ENCODE results near the gene POM121L2. TPM values are rescaled to one million over a fixed set of nuclear protein-coding genes. Genes with fewer than 3 reads are reported as not detected.

Gene POM121L2
- total RNA-seq, 1 experiment from 2014 or later: not detected

GRCh38 chr6:27352850-27353249 lies 40.8 kb upstream of the POM121L2 start:
- ChIA-PET POLR2A (no interaction called here), CTCF (no interaction called here), RAD21 (ENCODE audit: low non-redundant PET in 1 of 2, low total read pairs in 2 of 2, uncharacterized antibody in 2 of 2, unreplicated experiment in 2 of 2) (no interaction called here)
- no peaks in the 10 kb centered on the region for H3K9me2 ChIP-seq (ENCODE audit: insufficient read depth)
- H3K9me3 ChIP-seq (ENCODE audit: control insufficient read depth in 1 of 2, insufficient read depth in 1 of 2, low read depth in 1 of 2, low read length in 2 of 2): peaks cover 5 to 6% of the 10 kb centered on the region in 2 experiments; a peak in 2 of 4 replicates
- H4K20me1 ChIP-seq (ENCODE audit: insufficient read depth): no peaks in the 10 kb centered on the region
- no peak overlapping the region for H3K4me3 ChIP-seq (replicated peaks in 1 of 2; ENCODE audit: low read depth in 1 of 2, low read length in 2 of 2)
- no peaks in the 10 kb centered on the region for H3K36me3 ChIP-seq (ENCODE audit: control insufficient read depth in 1 of 2, insufficient read depth in 2 of 2, low read length in 2 of 2)
- BruUV-seq (replicated peaks): no TSS peak
- DNase-seq (ENCODE audit: low read depth, low spot score): no peak
- no peak overlapping the region for H2AFZ ChIP-seq (ENCODE audit: low read depth, low read length, poor library complexity, severe bottlenecking)
- intact Hi-C loops (cut with micrococcal nuclease): no loop called here
- no peak overlapping the region for H3K4me2 ChIP-seq (ENCODE audit: low read length)
- no peaks in the 10 kb centered on the region for H3K27me3 ChIP-seq (ENCODE audit: insufficient read depth, low read length)
- H3K27ac ChIP-seq (ENCODE audit: low read depth, low read length): no peak overlapping the region
- no peaks in the 10 kb centered on the region for H3K79me2 ChIP-seq (ENCODE audit: insufficient read depth, low read length)
- no peak for ATAC-seq
- TF ChIP-seq CBX3 (IDR thresholded peaks at IDR 0.05; ENCODE audit: low read depth) (no peak), SIN3A (IDR thresholded peaks at IDR 0.05; ENCODE audit: low read depth) (no peak), SP1 (IDR thresholded peaks at IDR 0.05; ENCODE audit: low read depth) (no peak), POLR2A (IDR thresholded peaks at IDR 0.05; ENCODE audit: borderline replicate concordance, extremely low read depth, insufficient read depth, insufficient read length) (no peak), EZH2phosphoT487 (IDR thresholded peaks at IDR 0.05; ENCODE audit: borderline replicate concordance) (no peak), POLR2AphosphoS5 (IDR thresholded peaks at IDR 0.05; ENCODE audit: low read depth, low read length) (no peak), FOSL1 (IDR thresholded peaks at IDR 0.05; ENCODE audit: low read depth) (no peak), YY1 (IDR thresholded peaks at IDR 0.05; ENCODE audit: extremely low read depth, insufficient replicate concordance, low read depth, low read length) (no peak), REST (IDR thresholded peaks at IDR 0.05; ENCODE audit: low read depth) (no peak), ZNF274 (IDR thresholded peaks at IDR 0.05; ENCODE audit: low read depth, low read length) (no peak), JUND (IDR thresholded peaks at IDR 0.05) (no peak), ATF3 (IDR thresholded peaks at IDR 0.05) (no peak), MAX (IDR thresholded peaks at IDR 0.05) (no peak), ZBTB33 (IDR thresholded peaks at IDR 0.05; ENCODE audit: extremely low read depth, insufficient replicate concordance, low read length) (no peak), EZH2 (IDR thresholded peaks at IDR 0.05) (no peak), RAD21 (IDR thresholded peaks at IDR 0.05; ENCODE audit: low read depth) (no peak), EGR1 (IDR thresholded peaks at IDR 0.05; ENCODE audit: low read depth) (no peak), ZFX (IDR thresholded peaks at IDR 0.05) (no peak), ELF1 (IDR thresholded peaks at IDR 0.05; ENCODE audit: borderline replicate concordance, low read depth) (no peak)
- no peaks in the 10 kb centered on the region for H3K4me1 ChIP-seq (ENCODE audit: control insufficient read depth in 1 of 2, insufficient read depth in 2 of 2, low read length in 2 of 2)
- H3K9ac ChIP-seq (ENCODE audit: low read length): no peak overlapping the region
